ENCODE results near the gene LAMA2. TPM values are rescaled to one million over a fixed set of nuclear protein-coding genes. Genes with fewer than 3 reads are reported as not detected.

The LAMA2 gene
- total RNA-seq, 1 donor from 2014 or later, result 18.0 TPM

GRCh38 chr6:129390900-129391299 lies 508.0 kb downstream of the LAMA2 start:
- H3K27ac Mint-ChIP-seq (ENCODE audit: unreplicated experiment), result no peak overlapping the region
- no peak overlapping the region for H3K4me3 Mint-ChIP-seq (ENCODE audit: unreplicated experiment)
- no peak for TF ChIP-seq CTCF (IDR thresholded peaks at IDR 0.05)
- no peaks in the 10 kb centered on the region for H3K36me3 Mint-ChIP-seq (ENCODE audit: unreplicated experiment)
- peaks cover 24% of the 10 kb centered on the region for H3K27me3 Mint-ChIP-seq (ENCODE audit: unreplicated experiment)
- DNase-seq (ENCODE audit: extremely low spot score, unreplicated experiment), result no peak
- H3K9me3 Mint-ChIP-seq (ENCODE audit: unreplicated experiment), result no peaks in the 10 kb centered on the region
- no peaks in the 10 kb centered on the region for H3K4me1 Mint-ChIP-seq (ENCODE audit: unreplicated experiment)

- DNase-seq (ENCODE audit: extremely low spot score, unreplicated experiment), result no peak
- Mint-ChIP-seq H3K36me3 (ENCODE audit: unreplicated experiment) (no peaks in the 10 kb centered on the region), H3K9me3 (ENCODE audit: unreplicated experiment) (no peaks in the 10 kb centered on the region), H3K27me3 (ENCODE audit: unreplicated experiment) (peaks cover 27% of the 10 kb centered on the region), H3K4me1 (ENCODE audit: unreplicated experiment) (no peaks in the 10 kb centered on the region), H3K27ac (ENCODE audit: unreplicated experiment) (no peak overlapping the region), H3K4me3 (ENCODE audit: unreplicated experiment) (no peak overlapping the region)
- TF ChIP-seq CTCF (IDR thresholded peaks at IDR 0.05), result no peak
These were observed 510.7 kb downstream of the LAMA2 start for GRCh38 chr6:129393654-129394053.

DNA sequence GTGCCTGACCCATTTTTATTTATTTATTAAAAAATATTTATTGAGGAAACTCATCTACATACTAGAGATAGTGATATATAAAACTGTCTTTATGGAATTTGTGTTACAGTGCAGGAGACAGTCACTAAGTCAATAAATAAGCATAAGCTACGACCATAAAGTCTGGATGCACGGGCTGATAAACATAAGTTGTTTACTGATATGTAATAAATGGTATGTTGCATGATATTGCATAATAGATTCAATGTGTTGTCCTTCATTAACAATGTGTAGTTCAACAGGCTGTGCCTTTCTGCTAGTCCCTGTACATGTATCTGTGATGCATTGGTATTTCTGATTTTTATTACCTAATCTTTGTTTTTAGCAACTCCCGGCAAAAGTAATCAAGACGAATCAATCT lies 515.8 kb downstream of the LAMA2 start:
- H3K9me3 Mint-ChIP-seq (ENCODE audit: unreplicated experiment), result no peaks in the 10 kb centered on the region
- no peaks in the 10 kb centered on the region for H3K4me1 Mint-ChIP-seq (ENCODE audit: unreplicated experiment)
- H3K27me3 Mint-ChIP-seq (ENCODE audit: unreplicated experiment), result peaks cover 15% of the 10 kb centered on the region
- no peak overlapping the region for H3K4me3 Mint-ChIP-seq (ENCODE audit: unreplicated experiment)
- no peak for TF ChIP-seq CTCF (IDR thresholded peaks at IDR 0.05)
- H3K36me3 Mint-ChIP-seq (ENCODE audit: unreplicated experiment), result no peaks in the 10 kb centered on the region
- DNase-seq (ENCODE audit: extremely low spot score, unreplicated experiment), result no peak
- H3K27ac Mint-ChIP-seq (ENCODE audit: unreplicated experiment), result no peak overlapping the region

DNA sequence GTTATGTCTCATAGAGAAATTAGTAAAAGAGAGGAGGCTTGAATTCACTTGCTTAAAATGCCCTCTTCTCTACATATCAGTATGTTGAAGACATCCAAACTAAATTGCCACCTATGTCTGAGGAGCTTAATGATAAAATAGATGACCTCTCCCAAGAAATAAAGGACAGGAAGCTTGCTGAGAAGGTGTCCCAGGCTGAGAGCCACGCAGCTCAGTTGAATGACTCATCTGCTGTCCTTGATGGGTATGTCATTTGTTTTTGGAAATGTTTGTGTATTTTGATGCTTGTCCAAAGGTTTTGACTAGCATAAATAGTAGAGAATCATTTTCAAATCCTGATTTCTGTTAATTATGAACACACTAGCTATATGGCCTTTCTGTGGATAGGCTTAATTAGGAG lies 519.3 kb downstream of the LAMA2 start:
- no peak for TF ChIP-seq CTCF (IDR thresholded peaks at IDR 0.05)

GRCh38 chr6:129411092-129411491 lies 528.2 kb downstream of the LAMA2 start:
- H3K27ac Mint-ChIP-seq (ENCODE audit: unreplicated experiment), result no peak overlapping the region
- no peak for TF ChIP-seq CTCF (IDR thresholded peaks at IDR 0.05)
- H3K36me3 Mint-ChIP-seq (ENCODE audit: unreplicated experiment), result no peaks in the 10 kb centered on the region
- H3K4me3 Mint-ChIP-seq (ENCODE audit: unreplicated experiment), result no peak overlapping the region
- DNase-seq (ENCODE audit: extremely low spot score, unreplicated experiment), result no peak
- no peaks in the 10 kb centered on the region for H3K9me3 Mint-ChIP-seq (ENCODE audit: unreplicated experiment)
- peaks cover 3% of the 10 kb centered on the region for H3K27me3 Mint-ChIP-seq (ENCODE audit: unreplicated experiment)
- no peaks in the 10 kb centered on the region for H3K4me1 Mint-ChIP-seq (ENCODE audit: unreplicated experiment)

More for the DNA sequence above, 519.3 kb downstream of the LAMA2 start:
- H3K4me1 Mint-ChIP-seq (ENCODE audit: unreplicated experiment), result no peaks in the 10 kb centered on the region
- H3K36me3 Mint-ChIP-seq (ENCODE audit: unreplicated experiment), result no peaks in the 10 kb centered on the region
- no peak for DNase-seq (ENCODE audit: extremely low spot score, unreplicated experiment)
- H3K9me3 Mint-ChIP-seq (ENCODE audit: unreplicated experiment), result no peaks in the 10 kb centered on the region
- H3K27me3 Mint-ChIP-seq (ENCODE audit: unreplicated experiment), result peaks cover 3% of the 10 kb centered on the region
- no peak overlapping the region for H3K4me3 Mint-ChIP-seq (ENCODE audit: unreplicated experiment)
- no peak overlapping the region for H3K27ac Mint-ChIP-seq (ENCODE audit: unreplicated experiment)

All from osteocyte (in vitro differentiated cells).